HG03108 (cell line): ENCODE data around the gene ENOPH1.
"Not testable (repeated sequence)": the region's sequence is repeated elsewhere in the genome, so short reads cannot be mapped to it uniquely, and the experiment has no call there.

Experiments used
- ATAC-seq: cut with Tn5 transposase; IDR thresholded peaks from one replicate; pipeline ENCODE4 v1.9.1; 2021; ENCODE audit warnings: moderate library complexity; ENCODE audit not compliant: unreplicated experiment

Gene ENOPH1

GRCh38 chr4:82430193-82430963 is at the start of gene ENOPH1, which contains the start of gene HNRNPDL:
Gene ENOPH1, plus strand, starts transcription at chr4:82430590. Its CDS starts 240 bp downstream, at chr4:82430830.
Gene HNRNPDL, minus strand, starts transcription at chr4:82430462. Its CDS starts 772 bp downstream, at chr4:82429690.
- ATAC-seq = peak; percentile 72

- no peak for ATAC-seq
Measured at GRCh38 chr4:82380831-82381230, 49.6 kb upstream of the ENOPH1 start.

GRCh38 chr4:82381235-82381634 is 49.2 kb upstream of the ENOPH1 start:
- ATAC-seq = no peak

GRCh38 chr4:82381661-82382296 is 48.6 kb upstream of the ENOPH1 start:
- ATAC-seq = no peak

- ATAC-seq = no peak
Measured at GRCh38 chr4:82382751-82383150, 47.6 kb upstream of the ENOPH1 start.

GRCh38 chr4:82386312-82386711 is 44.1 kb upstream of the ENOPH1 start:
- ATAC-seq = not testable (repeated sequence)

- ATAC-seq = no peak
Measured at GRCh38 chr4:82388405-82388804, 42.0 kb upstream of the ENOPH1 start.

GRCh38 chr4:82390061-82390460 is 40.3 kb upstream of the ENOPH1 start:
- ATAC-seq = not testable (repeated sequence)

- no peak for ATAC-seq
Measured at GRCh38 chr4:82394896-82395295, 35.5 kb upstream of the ENOPH1 start.

GRCh38 chr4:82397527-82397926 is 32.9 kb upstream of the ENOPH1 start:
- ATAC-seq = no peak

GRCh38 chr4:82398263-82398662 is 32.1 kb upstream of the ENOPH1 start:
- no peak for ATAC-seq

GRCh38 chr4:82401600-82401999 is 28.8 kb upstream of the ENOPH1 start:
- no peak for ATAC-seq

GRCh38 chr4:82402196-82402775 is 28.1 kb upstream of the ENOPH1 start:
- no peak for ATAC-seq

GRCh38 chr4:82403725-82404124 is 26.7 kb upstream of the ENOPH1 start:
- ATAC-seq = no peak

GRCh38 chr4:82415061-82415460 is 15.3 kb upstream of the ENOPH1 start:
- not testable (repeated sequence) for ATAC-seq

GRCh38 chr4:82415922-82416365 is 14.4 kb upstream of the ENOPH1 start:
- ATAC-seq = no peak

- no peak for ATAC-seq
Measured at GRCh38 chr4:82419451-82419850, 10.9 kb upstream of the ENOPH1 start.

GRCh38 chr4:82421796-82422560 is 8.4 kb upstream of the ENOPH1 start:
- no peak for ATAC-seq

GRCh38 chr4:82422616-82423015 is 7.8 kb upstream of the ENOPH1 start:
- ATAC-seq = no peak

GRCh38 chr4:82423245-82424054 is 6.9 kb upstream of the ENOPH1 start:
- ATAC-seq = no peak
